ENCODE results near the gene DNA2.

DNA sequence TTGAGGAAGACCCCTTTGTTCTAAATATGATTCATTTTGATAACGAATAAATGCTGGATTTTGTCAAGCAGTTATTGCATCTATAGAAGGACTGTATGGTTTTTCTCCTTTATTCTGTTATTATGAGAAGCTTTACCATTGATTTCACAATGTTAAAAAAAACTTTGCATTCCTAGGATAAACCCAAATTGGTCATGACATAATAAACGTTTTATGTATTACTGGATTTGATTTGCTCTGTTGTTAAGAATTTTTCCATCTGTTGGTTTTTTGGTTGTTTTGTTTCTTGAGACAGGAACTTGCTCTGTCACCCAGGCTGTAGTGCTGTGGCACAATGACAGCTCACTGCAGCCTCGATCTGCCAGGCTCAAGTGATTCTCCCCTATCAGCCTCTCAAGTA is 2.2 kb upstream of the DNA2 start:
- TF ChIP-seq RFX5 (IDR thresholded peaks at IDR 0.05; ENCODE audit: low read depth, low read length) (no peak), ZNF547 (CRISPR knock-in tag; IDR thresholded peaks at IDR 0.05) (no peak), MYC (CRISPR knock-in tag; IDR thresholded peaks at IDR 0.05; ENCODE audit: borderline replicate concordance) (no peak), ZNF30 (CRISPR knock-in tag; IDR thresholded peaks at IDR 0.05) (no peak), POLR2AphosphoS5 (IDR thresholded peaks at IDR 0.05; ENCODE audit: low read depth, low read length) (no peak), KDM3A (CRISPR knock-in tag; IDR thresholded peaks at IDR 0.05; ENCODE audit: low read depth) (no peak), ZNF768 (CRISPR knock-in tag; IDR thresholded peaks at IDR 0.05) (no peak), BCL6 (CRISPR knock-in tag; IDR thresholded peaks at IDR 0.05) (no peak), TP53 (CRISPR knock-in tag; conservative IDR thresholded peaks at IDR 0.05) (no peak)
- TF ChIP-seq, protein P1, sequence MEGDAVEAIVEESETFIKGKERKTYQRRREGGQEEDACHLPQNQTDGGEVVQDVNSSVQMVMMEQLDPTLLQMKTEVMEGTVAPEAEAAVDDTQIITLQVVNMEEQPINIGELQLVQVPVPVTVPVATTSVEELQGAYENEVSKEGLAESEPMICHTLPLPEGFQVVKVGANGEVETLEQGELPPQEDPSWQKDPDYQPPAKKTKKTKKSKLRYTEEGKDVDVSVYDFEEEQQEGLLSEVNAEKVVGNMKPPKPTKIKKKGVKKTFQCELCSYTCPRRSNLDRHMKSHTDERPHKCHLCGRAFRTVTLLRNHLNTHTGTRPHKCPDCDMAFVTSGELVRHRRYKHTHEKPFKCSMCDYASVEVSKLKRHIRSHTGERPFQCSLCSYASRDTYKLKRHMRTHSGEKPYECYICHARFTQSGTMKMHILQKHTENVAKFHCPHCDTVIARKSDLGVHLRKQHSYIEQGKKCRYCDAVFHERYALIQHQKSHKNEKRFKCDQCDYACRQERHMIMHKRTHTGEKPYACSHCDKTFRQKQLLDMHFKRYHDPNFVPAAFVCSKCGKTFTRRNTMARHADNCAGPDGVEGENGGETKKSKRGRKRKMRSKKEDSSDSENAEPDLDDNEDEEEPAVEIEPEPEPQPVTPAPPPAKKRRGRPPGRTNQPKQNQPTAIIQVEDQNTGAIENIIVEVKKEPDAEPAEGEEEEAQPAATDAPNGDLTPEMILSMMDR (CRISPR knock-in tag; IDR thresholded peaks at IDR 0.05) = no peak

All from HepG2 (cell line).